K562 (cell line): ENCODE measurements around the gene ASIC3. TPM values are rescaled to one million over a fixed set of nuclear protein-coding genes. Genes with fewer than 3 reads are reported as not detected.

ENCODE experiments used
- BHLHE40 ChIP-seq: IDR thresholded peaks from 2 replicates; pipeline ENCODE4 v1.6.1; 2011; ENCODE audit warnings: low read length, improper control_type of control experiment
- CBFB ChIP-seq: sonication (generic); formaldehyde crosslinking; IDR thresholded peaks from 2 replicates; pipeline ENCODE4 v1.4.0; 2020; ENCODE audit warnings: mild to moderate bottlenecking, missing genetic modification reagents
- CHD1 ChIP-seq: fragments of 200-600 bp; sonication (generic); IDR thresholded peaks from one replicate; pipeline ENCODE4 v1.6.1; 2012; ENCODE audit warnings: mild to moderate bottlenecking, moderate library complexity, low read length, inconsistent platforms
- E2F3 ChIP-seq: fragments of 250-450 bp; sonication (Bioruptor Pico); IDR thresholded peaks from 2 replicates; pipeline ENCODE4 v1.4.0; 2020; ENCODE audit warnings: mild to moderate bottlenecking
- FOXM1 ChIP-seq, 2 experiments: fragments of 450-650 bp in 1 of 2; sonication (generic) in 1 of 2; formaldehyde crosslinking in 1 of 2; IDR thresholded peaks; 2 replicates each; pipeline versions ENCODE4 v1.6.1 to v1.9.0; 2017 to 2022; ENCODE audit warnings: low read depth in 2 of 2, mild to moderate bottlenecking in 2 of 2, missing genetic modification reagents in 1 of 2, moderate library complexity in 1 of 2
- FOXP1 ChIP-seq: sonication (generic); formaldehyde crosslinking; IDR thresholded peaks from 2 replicates; pipeline ENCODE4 v1.8.0; 2022; ENCODE audit warnings: mild to moderate bottlenecking, missing genetic modification reagents
- GTF2F1 ChIP-seq: IDR thresholded peaks from 2 replicates; pipeline ENCODE4 v1.6.1; 2011; ENCODE audit warnings: low read depth, low read length, improper control_type of control experiment
- HDAC1 ChIP-seq, 2 experiments: fragments of 450-650 bp; IDR thresholded peaks; 2 replicates each; pipeline ENCODE4 v1.6.1; 2016 to 2017; ENCODE audit warnings: inconsistent platforms in 1 of 2, mild to moderate bottlenecking in 1 of 2, moderate library complexity in 1 of 2
- MAFK ChIP-seq: IDR thresholded peaks from 2 replicates; pipeline ENCODE4 v1.6.1; 2011; ENCODE audit warnings: low read length, improper control_type of control experiment
- MXI1 ChIP-seq: IDR thresholded peaks from 2 replicates; pipeline ENCODE4 v1.6.1; 2011; ENCODE audit warnings: low read depth, mild to moderate bottlenecking, improper control_type of control experiment, low read length
- RAD51 ChIP-seq: fragments of 450-650 bp; IDR thresholded peaks from 2 replicates; pipeline ENCODE4 v1.7.1; 2016; ENCODE audit warnings: low read depth, mild to moderate bottlenecking, borderline replicate concordance
- RBM39 ChIP-seq: fragments of 200-400 bp; formaldehyde crosslinking; optimal IDR thresholded peaks from 2 replicates; pipeline ENCODE3; 2018; ENCODE audit warnings: low read depth, low read length
- RUNX1 ChIP-seq: sonication (generic); IDR thresholded peaks from 2 replicates; pipeline ENCODE4 v1.6.1; 2016; ENCODE audit warnings: antibody characterized with exemption, low read depth
- SMARCC2 ChIP-seq: fragments of 450-650 bp; IDR thresholded peaks from 2 replicates; pipeline ENCODE4 v1.6.1; 2017; ENCODE audit warnings: antibody characterized with exemption, moderate library complexity, mild to moderate bottlenecking, low read depth
- STAG1 ChIP-seq: sonication (generic); formaldehyde crosslinking; IDR thresholded peaks from 2 replicates; pipeline ENCODE4 v1.5.0; 2020; ENCODE audit warnings: missing genetic modification reagents, borderline replicate concordance
- TEAD1 ChIP-seq, 2 experiments: fragments of 450-650 bp in 1 of 2; sonication (generic) in 1 of 2; formaldehyde crosslinking; IDR thresholded peaks; 2 replicates each; pipeline versions ENCODE4 v1.4.0 to v1.8.0; 2020 to 2022; ENCODE audit warnings: mild to moderate bottlenecking in 2 of 2, missing genetic modification reagents in 1 of 2
- TEAD4 ChIP-seq, 2 experiments: sonication (generic) in 1 of 2; formaldehyde crosslinking in 1 of 2; IDR thresholded peaks; 2 replicates each; pipeline versions ENCODE4 v1.6.1 to v1.8.0; 2012 to 2022; ENCODE audit warnings: borderline replicate concordance in 1 of 2, inconsistent platforms in 1 of 2, low read length in 1 of 2, mild to moderate bottlenecking in 1 of 2, missing genetic modification reagents in 1 of 2
- ZNF12 ChIP-seq: sonication (generic); formaldehyde crosslinking; IDR thresholded peaks from 2 replicates; pipeline ENCODE4 v1.4.0; 2020; ENCODE audit warnings: mild to moderate bottlenecking, missing genetic modification reagents
- ZNF121 ChIP-seq: sonication (generic); formaldehyde crosslinking; conservative IDR thresholded peaks from 2 replicates; pipeline ENCODE4 v1.8.0; 2022; ENCODE audit warnings: missing genetic modification reagents
- ZNF717 ChIP-seq: fragments of 250-450 bp; sonication (Bioruptor Pico); IDR thresholded peaks from 2 replicates; pipeline ENCODE4 v1.5.0; 2021
- polyA plus RNA-seq, 8 experiments: library from polyadenylated mRNA; depleted of rRNA in 4 of 8; stranded (reverse) in 5 of 8; unstranded in 3 of 8; fragments of >200 nt; fragmentation: Nextera tagmentation in 2 of 8; fragmentation: Illumina TruSeq in 1 of 8; extraction: Ambion mirVana in 2 of 8; extraction: Trizol in 1 of 8; gene quantifications; 2 replicates each; pipeline versions ENCODE4 v1.2.1 to v1.2.3, GENCODE V29; 2011 to 2014; ENCODE audit warnings: inconsistent platforms in 1 of 8, missing spikeins in 1 of 8
- total RNA-seq, 7 experiments: library from RNA; depleted of rRNA in 6 of 7; stranded (reverse); fragments of >200 nt in 6 of 7; fragmentation: Illumina TruSeq in 2 of 7; extraction: Trizol in 2 of 7; gene quantifications; 2 replicates each; pipeline versions ENCODE4 v1.2.1 to v1.2.3, GENCODE V29; 2011 to 2021; ENCODE audit warnings: low replicate concordance in 1 of 7
- TF ChIP-seq, protein P1 (sequence below), 2 experiments: fragments of 450-650 bp; IDR thresholded peaks; 2 replicates each; pipeline ENCODE4 v1.6.1; 2016
- TF ChIP-seq, protein P2 (sequence below): IDR thresholded peaks from 3 replicates; pipeline ENCODE4 v1.6.1; 2011; ENCODE audit warnings: borderline replicate concordance, mild to moderate bottlenecking, moderate library complexity; ENCODE audit not compliant: insufficient read length; ENCODE audit errors: extremely low read depth
- TF ChIP-seq, protein P3 (sequence below): fragments of 250-450 bp; sonication (Bioruptor Pico); IDR thresholded peaks from 2 replicates; pipeline ENCODE4 v1.8.0; 2022; ENCODE audit warnings: inconsistent platforms

Gene ASIC3
- total and polyA plus RNA-seq, 9 of the 15 experiments (the other 6 are each of a cell fraction or from before 2014, with no cell fraction given) = 0.11 to 5.0 (median 0.87) TPM

- TF ChIP-seq, protein P1, sequence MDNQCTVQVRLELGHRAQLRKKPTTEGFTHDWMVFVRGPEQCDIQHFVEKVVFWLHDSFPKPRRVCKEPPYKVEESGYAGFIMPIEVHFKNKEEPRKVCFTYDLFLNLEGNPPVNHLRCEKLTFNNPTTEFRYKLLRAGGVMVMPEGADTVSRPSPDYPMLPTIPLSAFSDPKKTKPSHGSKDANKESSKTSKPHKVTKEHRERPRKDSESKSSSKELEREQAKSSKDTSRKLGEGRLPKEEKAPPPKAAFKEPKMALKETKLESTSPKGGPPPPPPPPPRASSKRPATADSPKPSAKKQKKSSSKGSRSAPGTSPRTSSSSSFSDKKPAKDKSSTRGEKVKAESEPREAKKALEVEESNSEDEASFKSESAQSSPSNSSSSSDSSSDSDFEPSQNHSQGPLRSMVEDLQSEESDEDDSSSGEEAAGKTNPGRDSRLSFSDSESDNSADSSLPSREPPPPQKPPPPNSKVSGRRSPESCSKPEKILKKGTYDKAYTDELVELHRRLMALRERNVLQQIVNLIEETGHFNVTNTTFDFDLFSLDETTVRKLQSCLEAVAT (IDR thresholded peaks at IDR 0.05) = 0 out of 4 replicates have a peak, but pooled peaks of 1 of the 2 experiments have one; percentile 27
- peak; percentile 17; the same call in 1 of the 2 replicates for TF ChIP-seq MXI1
- no peak for TF ChIP-seq STAG1 (CRISPR knock-in tag)
- TF ChIP-seq ZNF717 (CRISPR knock-in tag) = no peak
- TF ChIP-seq CBFB (CRISPR knock-in tag) = no peak
- TF ChIP-seq MAFK = no peak
- no peak for TF ChIP-seq ZNF12
- TF ChIP-seq TEAD4 (IDR thresholded peaks at IDR 0.05; ENCODE audit: low read length) = no peak
- no peak for TF ChIP-seq TEAD4 (CRISPR knock-in tag; IDR thresholded peaks at IDR 0.05; ENCODE audit: borderline replicate concordance)
- TF ChIP-seq GTF2F1 = peak; percentile 35; the same call in 1 of the 2 replicates
- TF ChIP-seq RBM39 = peak; percentile 42
- TF ChIP-seq, protein P2, sequence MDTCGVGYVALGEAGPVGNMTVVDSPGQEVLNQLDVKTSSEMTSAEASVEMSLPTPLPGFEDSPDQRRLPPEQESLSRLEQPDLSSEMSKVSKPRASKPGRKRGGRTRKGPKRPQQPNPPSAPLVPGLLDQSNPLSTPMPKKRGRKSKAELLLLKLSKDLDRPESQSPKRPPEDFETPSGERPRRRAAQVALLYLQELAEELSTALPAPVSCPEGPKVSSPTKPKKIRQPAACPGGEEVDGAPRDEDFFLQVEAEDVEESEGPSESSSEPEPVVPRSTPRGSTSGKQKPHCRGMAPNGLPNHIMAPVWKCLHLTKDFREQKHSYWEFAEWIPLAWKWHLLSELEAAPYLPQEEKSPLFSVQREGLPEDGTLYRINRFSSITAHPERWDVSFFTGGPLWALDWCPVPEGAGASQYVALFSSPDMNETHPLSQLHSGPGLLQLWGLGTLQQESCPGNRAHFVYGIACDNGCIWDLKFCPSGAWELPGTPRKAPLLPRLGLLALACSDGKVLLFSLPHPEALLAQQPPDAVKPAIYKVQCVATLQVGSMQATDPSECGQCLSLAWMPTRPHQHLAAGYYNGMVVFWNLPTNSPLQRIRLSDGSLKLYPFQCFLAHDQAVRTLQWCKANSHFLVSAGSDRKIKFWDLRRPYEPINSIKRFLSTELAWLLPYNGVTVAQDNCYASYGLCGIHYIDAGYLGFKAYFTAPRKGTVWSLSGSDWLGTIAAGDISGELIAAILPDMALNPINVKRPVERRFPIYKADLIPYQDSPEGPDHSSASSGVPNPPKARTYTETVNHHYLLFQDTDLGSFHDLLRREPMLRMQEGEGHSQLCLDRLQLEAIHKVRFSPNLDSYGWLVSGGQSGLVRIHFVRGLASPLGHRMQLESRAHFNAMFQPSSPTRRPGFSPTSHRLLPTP = no peak
- TF ChIP-seq FOXP1 (CRISPR knock-in tag) = peak; percentile 89; the same call in 1 of the 2 replicates
- peak; percentile 44; the same call in 1 of the 2 replicates for TF ChIP-seq E2F3
- peak; percentile 4; the same call in 1 of the 2 replicates for TF ChIP-seq BHLHE40
- peak in 1 of 2 experiments; percentile 83; a peak in 1 of 4 replicates for TF ChIP-seq TEAD1 (CRISPR knock-in tag; IDR thresholded peaks at IDR 0.05)
- no peak for TF ChIP-seq ZNF121 (CRISPR knock-in tag)
- TF ChIP-seq FOXM1 (IDR thresholded peaks at IDR 0.05; ENCODE audit: low read depth) = no peak
- TF ChIP-seq FOXM1 (CRISPR knock-in tag; IDR thresholded peaks at IDR 0.05; ENCODE audit: low read depth) = peak; percentile 61; the same call in 1 of the 2 replicates
- no peak for TF ChIP-seq RAD51
- TF ChIP-seq, protein P3, sequence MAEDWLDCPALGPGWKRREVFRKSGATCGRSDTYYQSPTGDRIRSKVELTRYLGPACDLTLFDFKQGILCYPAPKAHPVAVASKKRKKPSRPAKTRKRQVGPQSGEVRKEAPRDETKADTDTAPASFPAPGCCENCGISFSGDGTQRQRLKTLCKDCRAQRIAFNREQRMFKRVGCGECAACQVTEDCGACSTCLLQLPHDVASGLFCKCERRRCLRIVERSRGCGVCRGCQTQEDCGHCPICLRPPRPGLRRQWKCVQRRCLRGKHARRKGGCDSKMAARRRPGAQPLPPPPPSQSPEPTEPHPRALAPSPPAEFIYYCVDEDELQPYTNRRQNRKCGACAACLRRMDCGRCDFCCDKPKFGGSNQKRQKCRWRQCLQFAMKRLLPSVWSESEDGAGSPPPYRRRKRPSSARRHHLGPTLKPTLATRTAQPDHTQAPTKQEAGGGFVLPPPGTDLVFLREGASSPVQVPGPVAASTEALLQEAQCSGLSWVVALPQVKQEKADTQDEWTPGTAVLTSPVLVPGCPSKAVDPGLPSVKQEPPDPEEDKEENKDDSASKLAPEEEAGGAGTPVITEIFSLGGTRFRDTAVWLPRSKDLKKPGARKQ (CRISPR knock-in tag) = no peak
- peak in 1 of 2 experiments; percentile 66; a peak in 1 of 4 replicates for TF ChIP-seq HDAC1 (IDR thresholded peaks at IDR 0.05)
- no peak for TF ChIP-seq RUNX1
- TF ChIP-seq CHD1 = peak; percentile 95
- TF ChIP-seq SMARCC2 = no peak
Measured at GRCh38 chr7:151080067-151080521, 31.8 kb downstream of the ASIC3 start (continued).
